HEK293 (cell line): ENCODE data around the gene CEACAM19.

Experiments
- BCL11A ChIP-seq: fragments of 450-650 bp; formaldehyde crosslinking; IDR thresholded peaks from 2 replicates; pipeline ENCODE4 v1.5.1; 2016; ENCODE audit warnings: low read depth, missing biosample characterization, missing genetic modification characterization
- CTCF ChIP-seq: fragments of 450-650 bp; formaldehyde crosslinking; IDR thresholded peaks from 2 replicates; pipeline ENCODE4 v1.5.1; 2016; ENCODE audit warnings: missing biosample characterization, missing genetic modification characterization
- KLF1 ChIP-seq: fragments of 450-650 bp; formaldehyde crosslinking; IDR thresholded peaks from 2 replicates; pipeline ENCODE4 v1.5.1; 2016; ENCODE audit warnings: missing biosample characterization, missing genetic modification characterization
- KLF16 ChIP-seq: fragments of 450-650 bp; formaldehyde crosslinking; IDR thresholded peaks from 2 replicates; pipeline ENCODE4 v1.5.1; 2017; ENCODE audit warnings: missing biosample characterization, missing genetic modification characterization
- PBX3 ChIP-seq: sonication (generic); formaldehyde crosslinking; IDR thresholded peaks from 2 replicates; pipeline ENCODE4 v1.8.1; 2022; ENCODE audit warnings: mild to moderate bottlenecking, moderate library complexity, missing genetic modification reagents
- WT1 ChIP-seq: fragments of 450-650 bp; formaldehyde crosslinking; IDR thresholded peaks from 2 replicates; pipeline ENCODE4 v1.5.1; 2016; ENCODE audit warnings: missing biosample characterization, missing genetic modification characterization
- ZBTB26 ChIP-seq: fragments of 450-650 bp; formaldehyde crosslinking; optimal IDR thresholded peaks from 2 replicates; pipeline ENCODE3; 2016; ENCODE audit warnings: missing biosample characterization, mild to moderate bottlenecking, missing genetic modification characterization
- ZNF133 ChIP-seq: fragments of 450-650 bp; formaldehyde crosslinking; IDR thresholded peaks from 2 replicates; pipeline ENCODE4 v1.5.1; 2016; ENCODE audit warnings: missing biosample characterization, missing genetic modification characterization
- ZNF169 ChIP-seq: fragments of 450-650 bp; formaldehyde crosslinking; IDR thresholded peaks from 2 replicates; pipeline ENCODE4 v1.5.1; 2016; ENCODE audit warnings: missing biosample characterization, missing genetic modification characterization
- ZNF24 ChIP-seq: fragments of 450-650 bp; formaldehyde crosslinking; IDR thresholded peaks from 2 replicates; pipeline ENCODE4 v1.5.1; 2016; ENCODE audit warnings: missing biosample characterization, missing genetic modification characterization
- ZNF488 ChIP-seq: fragments of 450-650 bp; formaldehyde crosslinking; IDR thresholded peaks from 2 replicates; pipeline ENCODE4 v1.5.1; 2016; ENCODE audit warnings: missing biosample characterization, missing genetic modification characterization
- ZNF548 ChIP-seq: fragments of 450-650 bp; formaldehyde crosslinking; IDR thresholded peaks from 2 replicates; pipeline ENCODE4 v1.5.1; 2016; ENCODE audit warnings: missing biosample characterization, missing genetic modification characterization
- ZNF623 ChIP-seq: fragments of 450-650 bp; formaldehyde crosslinking; IDR thresholded peaks from 2 replicates; pipeline ENCODE4 v1.5.1; 2016; ENCODE audit warnings: missing biosample characterization, missing genetic modification characterization
- ZNF645 ChIP-seq: fragments of 450-650 bp; formaldehyde crosslinking; IDR thresholded peaks from 2 replicates; pipeline ENCODE4; 2016; ENCODE audit warnings: missing biosample characterization, missing genetic modification characterization

GRCh38 chr19:44675521-44675920 is 4.2 kb downstream of the CEACAM19 start:
- TF ChIP-seq CTCF (tag by site-specific recombination): no peak
- no peak for TF ChIP-seq KLF1
- no peak for TF ChIP-seq BCL11A (tag by site-specific recombination)
- TF ChIP-seq KLF16 (tag by site-specific recombination): no peak
- TF ChIP-seq ZNF488 (tag by site-specific recombination): no peak
- TF ChIP-seq PBX3 (CRISPR knock-in tag): no peak
- TF ChIP-seq ZBTB26: no peak
- no peak for TF ChIP-seq ZNF169 (tag by site-specific recombination)
- TF ChIP-seq ZNF24 (tag by site-specific recombination): no peak
- no peak for TF ChIP-seq ZNF645 (tag by site-specific recombination)
- no peak for TF ChIP-seq ZNF133 (tag by site-specific recombination)
- no peak for TF ChIP-seq ZNF548 (tag by site-specific recombination)
- TF ChIP-seq ZNF623 (tag by site-specific recombination): no peak
- TF ChIP-seq WT1: no peak
